MM.1S (cell line): ENCODE measurements around the gene AKR1A1.

ENCODE experiments used
- EZH2 ChIP-seq: fragments of 300-600 bp; sonication (generic); optimal IDR thresholded peaks from 2 replicates; pipeline ENCODE3; 2017; ENCODE audit warnings: low read depth, mild to moderate bottlenecking, antibody characterized with exemption, low read length, mixed read lengths
- EZH2phosphoT487 ChIP-seq: fragments of 300-600 bp; sonication (generic); IDR thresholded peaks from 2 replicates; pipeline ENCODE4 v1.6.1; 2018; ENCODE audit warnings: antibody characterized with exemption, low read length
- TF ChIP-seq, protein P1 (sequence below): fragments of 300-600 bp; sonication (generic); IDR thresholded peaks from 2 replicates; pipeline ENCODE4 v1.5.1; 2016; ENCODE audit warnings: antibody characterized with exemption, low read length, mixed read lengths

DNA sequence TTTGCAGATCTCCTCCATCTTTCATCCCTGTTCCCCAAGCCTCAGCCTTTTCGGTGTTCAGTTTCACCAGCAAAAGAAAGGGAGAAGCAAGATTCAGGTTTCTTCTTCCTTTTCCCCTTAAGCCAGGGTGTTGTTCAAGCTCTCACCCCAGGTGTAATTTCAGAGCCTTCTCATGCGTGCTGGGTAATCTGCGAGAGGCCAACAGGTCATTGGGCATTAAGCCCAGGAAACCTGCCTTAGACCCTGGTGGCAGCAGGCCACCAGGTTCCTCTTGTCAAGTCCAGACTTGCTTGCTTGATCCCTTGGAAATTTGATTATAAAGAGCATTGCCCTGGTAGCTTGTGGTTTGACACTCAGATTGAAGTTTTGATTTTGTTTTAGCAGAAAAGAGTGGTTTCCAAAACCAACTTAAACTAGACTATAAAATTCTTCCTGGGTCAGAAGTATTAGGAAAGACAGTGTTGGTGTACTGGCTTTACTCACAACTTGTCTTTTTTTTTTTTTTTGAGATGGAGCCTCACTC lies 6.9 kb downstream of the AKR1A1 start:
- TF ChIP-seq, protein P1, sequence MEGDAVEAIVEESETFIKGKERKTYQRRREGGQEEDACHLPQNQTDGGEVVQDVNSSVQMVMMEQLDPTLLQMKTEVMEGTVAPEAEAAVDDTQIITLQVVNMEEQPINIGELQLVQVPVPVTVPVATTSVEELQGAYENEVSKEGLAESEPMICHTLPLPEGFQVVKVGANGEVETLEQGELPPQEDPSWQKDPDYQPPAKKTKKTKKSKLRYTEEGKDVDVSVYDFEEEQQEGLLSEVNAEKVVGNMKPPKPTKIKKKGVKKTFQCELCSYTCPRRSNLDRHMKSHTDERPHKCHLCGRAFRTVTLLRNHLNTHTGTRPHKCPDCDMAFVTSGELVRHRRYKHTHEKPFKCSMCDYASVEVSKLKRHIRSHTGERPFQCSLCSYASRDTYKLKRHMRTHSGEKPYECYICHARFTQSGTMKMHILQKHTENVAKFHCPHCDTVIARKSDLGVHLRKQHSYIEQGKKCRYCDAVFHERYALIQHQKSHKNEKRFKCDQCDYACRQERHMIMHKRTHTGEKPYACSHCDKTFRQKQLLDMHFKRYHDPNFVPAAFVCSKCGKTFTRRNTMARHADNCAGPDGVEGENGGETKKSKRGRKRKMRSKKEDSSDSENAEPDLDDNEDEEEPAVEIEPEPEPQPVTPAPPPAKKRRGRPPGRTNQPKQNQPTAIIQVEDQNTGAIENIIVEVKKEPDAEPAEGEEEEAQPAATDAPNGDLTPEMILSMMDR = no peak
- TF ChIP-seq EZH2 = no peak
- no peak for TF ChIP-seq EZH2phosphoT487
